Hepatocyte (in vitro differentiated cells): Measurements from ENCODE around the gene GNAS.

Experiments used
- CTCF ChIP-seq: fragments of 200-600 bp; sonication (generic); IDR thresholded peaks from 2 replicates; pipeline ENCODE4 v1.5.1; 2016; ENCODE audit warnings: antibody characterized with exemption, mild to moderate bottlenecking; ENCODE audit not compliant: poor library complexity
- EZH2 ChIP-seq: fragments of 200-600 bp; sonication (generic); IDR thresholded peaks from 2 replicates; pipeline ENCODE4 v1.6.1; 2016; ENCODE audit warnings: antibody characterized with exemption, mild to moderate bottlenecking, borderline replicate concordance
- EZH2phosphoT487 ChIP-seq: fragments of 200-600 bp; sonication (generic); IDR thresholded peaks from one replicate; pipeline ENCODE4 v1.6.1; 2018; ENCODE audit warnings: antibody characterized with exemption, mild to moderate bottlenecking, low read depth, moderate library complexity; ENCODE audit not compliant: unreplicated experiment, severe bottlenecking

- no peak for TF ChIP-seq CTCF
- TF ChIP-seq EZH2: no peak
- no peak for TF ChIP-seq EZH2phosphoT487
These were observed 29.5 kb upstream of the GNAS start for GRCh38 chr20:58822748-58823730.
